Vagina (tissue), 2 donors: Measurements from ENCODE around the gene UBTD1. TPM values are rescaled to one million over a fixed set of nuclear protein-coding genes. Genes with fewer than 3 reads are reported as not detected.
"Not testable (repeated sequence)": the region's sequence is repeated elsewhere in the genome, so short reads cannot be mapped to it uniquely, and the experiment has no call there.

Source experiments
- DNase-seq, 2 donors: peaks; one replicate each; pipeline ENCODE4 v3.0.0-alpha.2; 2017; ENCODE audit errors: extremely low spot score in 2 of 2
- H3K27ac ChIP-seq: fragments of 200-600 bp; sonication (generic); one replicate; pipeline ENCODE4 v1.5.1; 2019
- H3K27me3 ChIP-seq: fragments of 200-600 bp; sonication (generic); one replicate; pipeline ENCODE4 v1.5.1; 2019
- H3K36me3 ChIP-seq, 2 donors: fragments of 200-600 bp; sonication (generic); one replicate each; pipeline ENCODE4 v1.5.1; 2017 to 2019
- H3K4me1 ChIP-seq: fragments of 200-600 bp; sonication (generic); one replicate; pipeline ENCODE4 v1.5.1; 2019
- H3K4me3 ChIP-seq, 2 donors: fragments of 200-600 bp; sonication (generic); 1 replicate in 1 of 2; 2 replicates in 1 of 2; pipeline ENCODE4 v1.5.1; 2016 to 2019
- H3K9me3 ChIP-seq: fragments of 200-600 bp; sonication (generic); one replicate; pipeline ENCODE4 v1.5.1; 2019
- POLR2A ChIP-seq, 2 donors: fragments of 450-650 bp; IDR thresholded peaks; one replicate each; pipeline ENCODE4 v1.6.1; 2017; ENCODE audit warnings: antibody characterized with exemption in 2 of 2, mild to moderate bottlenecking in 2 of 2, moderate library complexity in 2 of 2
- POLR2AphosphoS5 ChIP-seq, 2 donors: sonication (generic); formaldehyde crosslinking; IDR thresholded peaks; one replicate each; pipeline ENCODE4 v1.9.0; 2017; ENCODE audit warnings: antibody characterized with exemption in 2 of 2, mild to moderate bottlenecking in 2 of 2, low read depth in 1 of 2; ENCODE audit not compliant: insufficient read depth in 1 of 2
- intact Hi-C: fragments of 100-400 bp; cut with DNase I; formaldehyde crosslinking; loops from one replicate; pipeline ENCODE4 v1.15.1; 2023
- total RNA-seq: library from RNA; depleted of rRNA; stranded (reverse); fragments of >200 nt; gene quantifications from one replicate; pipeline ENCODE4 v1.2.3, GENCODE V29; 2016
- TF ChIP-seq, protein P1 (sequence below), 3 experiments: fragments of 450-650 bp in 2 of 3; fragments of 200-600 bp in 1 of 3; sonication (generic) in 1 of 3; IDR thresholded peaks; one replicate each; pipeline ENCODE4 v1.5.1; 2017 to 2019; ENCODE audit warnings: antibody characterized with exemption in 3 of 3, mild to moderate bottlenecking in 2 of 3, moderate library complexity in 2 of 3

The UBTD1 gene
- total RNA-seq, 1 donor from 2014 or later = 18.4 TPM

DNA sequence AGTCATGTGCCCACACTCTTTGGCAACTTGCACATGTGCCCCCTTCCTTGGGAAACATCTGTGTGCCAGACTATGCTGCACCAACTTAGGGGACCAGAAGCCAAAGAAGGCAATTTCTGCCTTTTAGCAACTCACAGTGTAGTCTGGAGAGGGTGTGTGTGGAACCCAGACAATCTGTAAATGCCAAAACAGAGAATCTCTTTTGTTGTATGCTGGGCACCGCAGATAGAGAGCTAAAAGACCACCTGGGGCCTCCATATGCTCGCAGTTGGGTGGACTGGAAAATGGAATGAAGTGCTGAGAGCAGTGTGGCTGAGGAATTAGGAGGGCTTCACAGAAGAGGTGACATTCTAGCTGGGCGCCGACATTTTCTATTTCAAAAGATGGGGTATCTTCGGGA lies 26.4 kb downstream of the UBTD1 start:
- no peaks in the 10 kb centered on the region for H3K9me3 ChIP-seq
- no peaks in the 10 kb centered on the region for H3K36me3 ChIP-seq
- H3K27ac ChIP-seq = no peak overlapping the region
- DNase-seq = no peak
- no peaks in the 10 kb centered on the region for H3K27me3 ChIP-seq
- intact Hi-C loops = no loop called here
- TF ChIP-seq POLR2A (IDR thresholded peaks at IDR 0.05) = no peak
- TF ChIP-seq, protein P1, sequence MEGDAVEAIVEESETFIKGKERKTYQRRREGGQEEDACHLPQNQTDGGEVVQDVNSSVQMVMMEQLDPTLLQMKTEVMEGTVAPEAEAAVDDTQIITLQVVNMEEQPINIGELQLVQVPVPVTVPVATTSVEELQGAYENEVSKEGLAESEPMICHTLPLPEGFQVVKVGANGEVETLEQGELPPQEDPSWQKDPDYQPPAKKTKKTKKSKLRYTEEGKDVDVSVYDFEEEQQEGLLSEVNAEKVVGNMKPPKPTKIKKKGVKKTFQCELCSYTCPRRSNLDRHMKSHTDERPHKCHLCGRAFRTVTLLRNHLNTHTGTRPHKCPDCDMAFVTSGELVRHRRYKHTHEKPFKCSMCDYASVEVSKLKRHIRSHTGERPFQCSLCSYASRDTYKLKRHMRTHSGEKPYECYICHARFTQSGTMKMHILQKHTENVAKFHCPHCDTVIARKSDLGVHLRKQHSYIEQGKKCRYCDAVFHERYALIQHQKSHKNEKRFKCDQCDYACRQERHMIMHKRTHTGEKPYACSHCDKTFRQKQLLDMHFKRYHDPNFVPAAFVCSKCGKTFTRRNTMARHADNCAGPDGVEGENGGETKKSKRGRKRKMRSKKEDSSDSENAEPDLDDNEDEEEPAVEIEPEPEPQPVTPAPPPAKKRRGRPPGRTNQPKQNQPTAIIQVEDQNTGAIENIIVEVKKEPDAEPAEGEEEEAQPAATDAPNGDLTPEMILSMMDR (IDR thresholded peaks at IDR 0.05) = no peak
- TF ChIP-seq POLR2AphosphoS5 (IDR thresholded peaks at IDR 0.05; ENCODE audit: insufficient read depth in 1 of 2, low read depth in 1 of 2) = no peak
- peaks cover 26% of the 10 kb centered on the region for H3K4me1 ChIP-seq
- H3K4me3 ChIP-seq = no peak overlapping the region

DNA sequence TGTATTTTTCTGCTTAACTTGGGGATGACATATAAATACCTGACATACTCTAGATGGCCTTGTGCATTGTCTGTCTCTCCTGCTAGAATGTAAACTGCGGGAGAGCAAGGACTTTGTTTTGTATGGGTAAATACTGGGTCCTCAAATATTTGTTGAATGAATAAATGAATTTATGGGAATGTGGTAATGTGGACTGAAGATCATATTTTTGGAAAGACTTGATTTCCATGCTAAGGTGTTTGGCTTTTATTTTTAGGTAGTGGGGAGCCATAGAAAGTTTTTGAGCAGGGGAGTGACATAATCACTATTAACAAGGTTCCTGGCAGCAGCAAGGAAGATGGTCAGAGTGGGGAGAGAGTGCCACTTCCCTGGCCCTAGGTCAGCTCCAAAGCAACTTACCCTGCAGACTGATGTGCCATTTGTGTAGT lies 27.0 kb downstream of the UBTD1 start:
- Histone ChIP-seq H3K27ac (no peak overlapping the region), H3K4me3 (no peak overlapping the region), H3K36me3 (no peaks in the 10 kb centered on the region), H3K27me3 (no peaks in the 10 kb centered on the region), H3K4me1 (peaks cover 26% of the 10 kb centered on the region), H3K9me3 (no peaks in the 10 kb centered on the region)
- intact Hi-C loops = no loop called here
- no peak for TF ChIP-seq POLR2A (IDR thresholded peaks at IDR 0.05)
- TF ChIP-seq, protein P1 (IDR thresholded peaks at IDR 0.05) = no peak
- no peak for TF ChIP-seq POLR2AphosphoS5 (IDR thresholded peaks at IDR 0.05; ENCODE audit: insufficient read depth in 1 of 2, low read depth in 1 of 2)
- DNase-seq = no peak

DNA sequence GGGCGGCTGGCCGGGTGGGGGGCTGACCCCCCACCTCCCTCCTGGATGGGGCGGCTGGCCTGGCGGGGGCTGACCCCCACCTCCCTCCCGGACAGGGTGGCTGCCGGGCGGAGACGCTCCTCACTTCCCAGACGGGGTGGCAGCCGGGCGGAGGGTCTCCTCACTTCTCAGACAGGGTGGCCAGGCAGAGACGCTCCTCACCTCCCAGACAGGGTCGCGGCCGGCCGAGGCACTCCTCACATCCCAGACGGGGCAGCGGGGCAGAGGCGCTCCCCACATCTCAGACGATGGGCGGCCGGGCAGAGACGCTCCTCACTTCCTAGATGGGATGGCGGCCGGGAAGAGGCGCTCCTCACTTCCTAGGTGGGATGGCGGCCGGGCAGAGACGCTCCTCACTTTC lies 30.2 kb downstream of the UBTD1 start:
- peaks cover 24% of the 10 kb centered on the region for H3K4me1 ChIP-seq
- intact Hi-C loops = not testable (repeated sequence)

DNA sequence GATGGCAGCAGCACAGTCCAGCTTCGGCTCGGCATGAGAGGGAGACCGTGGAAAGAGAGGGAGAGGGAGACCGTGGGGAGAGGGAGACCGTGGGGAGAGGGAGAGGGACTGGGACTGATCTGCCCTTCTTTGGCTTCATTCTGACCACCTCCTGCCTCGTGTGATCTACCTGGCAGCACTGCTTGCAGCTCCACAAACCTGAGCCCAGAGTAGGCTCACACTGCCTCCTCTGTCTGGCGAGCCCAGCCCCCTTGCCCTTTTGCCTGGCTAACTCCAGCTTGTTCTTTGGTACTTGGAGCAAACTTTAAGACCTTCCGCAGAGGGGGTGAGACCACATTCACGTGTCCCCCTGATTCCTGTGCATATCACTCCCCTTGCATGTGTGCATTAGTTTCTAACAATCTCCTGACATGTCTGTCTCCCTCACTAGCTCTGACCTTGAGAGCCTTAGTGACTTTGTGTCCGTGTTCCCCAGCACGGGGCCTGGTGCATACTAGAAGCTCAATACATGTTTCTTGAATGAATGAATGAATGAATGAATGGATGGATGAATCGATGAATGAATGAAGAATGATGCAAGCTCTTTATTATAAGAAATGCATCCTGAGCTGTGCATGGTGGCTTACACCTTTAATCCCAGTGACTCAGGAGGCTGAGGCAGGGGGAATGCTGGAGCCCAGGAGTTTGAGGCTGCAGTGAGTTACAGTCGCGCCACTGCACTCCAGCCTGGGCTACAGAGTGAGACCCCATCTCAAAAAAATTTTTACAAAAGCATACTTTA lies 31.2 kb downstream of the UBTD1 start:
- DNase-seq = no peak
- TF ChIP-seq POLR2A (IDR thresholded peaks at IDR 0.05) (no peak), POLR2AphosphoS5 (IDR thresholded peaks at IDR 0.05; ENCODE audit: insufficient read depth in 1 of 2, low read depth in 1 of 2) (no peak)
- TF ChIP-seq, protein P1 (IDR thresholded peaks at IDR 0.05) = no peak
- Histone ChIP-seq H3K4me3 (no peak overlapping the region), H3K27me3 (no peaks in the 10 kb centered on the region), H3K36me3 (no peaks in the 10 kb centered on the region), H3K27ac (no peak overlapping the region), H3K9me3 (no peaks in the 10 kb centered on the region), H3K4me1 (peaks cover 23% of the 10 kb centered on the region)
- intact Hi-C loops = no loop called here

More for the DNA sequence above, 30.2 kb downstream of the UBTD1 start:
- H3K9me3 ChIP-seq, H3K36me3 ChIP-seq, H3K4me3 ChIP-seq, H3K27ac ChIP-seq, DNase-seq, H3K27me3 ChIP-seq: not testable (repeated sequence)

DNA sequence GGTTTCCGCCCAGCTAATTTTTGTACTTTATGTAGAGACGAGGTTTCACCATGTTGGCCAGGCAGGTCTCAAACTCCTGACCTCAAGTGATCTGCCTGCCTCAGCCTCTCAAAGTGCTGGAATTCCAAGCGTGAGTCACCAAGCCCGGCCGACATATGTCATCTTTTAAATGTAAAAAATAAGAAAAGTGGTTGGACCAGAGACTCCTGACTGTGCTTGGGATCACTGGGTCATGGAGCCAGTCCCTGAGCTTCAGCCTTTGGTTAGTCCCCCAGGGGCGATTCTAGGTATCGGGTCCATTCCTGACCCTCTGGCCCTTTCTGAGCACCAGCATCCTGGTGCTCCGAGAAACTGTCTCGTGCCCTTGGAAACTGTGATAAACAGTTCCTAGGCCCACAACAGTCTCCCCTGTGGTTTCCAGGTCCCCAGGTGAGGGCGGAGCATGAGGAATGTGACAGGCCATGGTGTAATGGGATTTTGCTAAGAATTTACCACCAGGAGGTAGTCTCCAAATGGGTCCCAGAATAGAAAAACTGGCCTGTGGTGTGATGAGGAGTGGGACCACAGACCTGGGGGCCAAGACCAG lies 32.8 kb downstream of the UBTD1 start:
- TF ChIP-seq POLR2A (IDR thresholded peaks at IDR 0.05) (no peak), POLR2AphosphoS5 (IDR thresholded peaks at IDR 0.05; ENCODE audit: insufficient read depth in 1 of 2, low read depth in 1 of 2) (no peak)
- TF ChIP-seq, protein P1 (IDR thresholded peaks at IDR 0.05) = no peak
- Histone ChIP-seq H3K9me3 (no peaks in the 10 kb centered on the region), H3K27me3 (no peaks in the 10 kb centered on the region), H3K36me3 (no peaks in the 10 kb centered on the region), H3K4me3 (no peak overlapping the region), H3K4me1 (peaks cover 17% of the 10 kb centered on the region), H3K27ac (no peak overlapping the region)
- DNase-seq = no peak
- intact Hi-C loops = no loop called here
